ENCODE measurements around the gene SYNGAP1.

GRCh38 chr6:33429750-33430052 lies 9.8 kb downstream of the SYNGAP1 start:
- no peak for TF ChIP-seq CTCF (IDR thresholded peaks at IDR 0.05 in 2 of 3, conservative IDR thresholded peaks at IDR 0.05 in 1 of 3; ENCODE audit: insufficient read depth in 2 of 3, low read depth in 1 of 3, low read length in 3 of 3)
- TF ChIP-seq FOS (IDR thresholded peaks at IDR 0.05; ENCODE audit: extremely low read depth, insufficient read length): no peak
- no peak for TF ChIP-seq CTBP1 (IDR thresholded peaks at IDR 0.05; ENCODE audit: borderline replicate concordance)
- TF ChIP-seq ZKSCAN1 (IDR thresholded peaks at IDR 0.05; ENCODE audit: low read depth, low read length): no peak
- TF ChIP-seq ZNF133 (CRISPR knock-in tag; IDR thresholded peaks at IDR 0.05): no peak
- no peak for TF ChIP-seq E2F5 (CRISPR knock-in tag; IDR thresholded peaks at IDR 0.05)
- no peak for TF ChIP-seq POLR2A (conservative IDR thresholded peaks at IDR 0.05)
- no peak for TF ChIP-seq BRD4 (IDR thresholded peaks at IDR 0.05)
- TF ChIP-seq POLR3G (IDR thresholded peaks at IDR 0.05; ENCODE audit: extremely low read depth, insufficient read length, insufficient replicate concordance): no peak
- no peak for TF ChIP-seq ZNF561 (CRISPR knock-in tag; conservative IDR thresholded peaks at IDR 0.05)
- TF ChIP-seq BRF1 (IDR thresholded peaks at IDR 0.05; ENCODE audit: borderline replicate concordance, extremely low read depth, insufficient read length): no peak
